Loucy (cell line): Measurements from ENCODE around the gene GLOD5.

Experiments
- EZH2phosphoT487 ChIP-seq: fragments of 200-600 bp; IDR thresholded peaks from 2 replicates; pipeline ENCODE4 v1.6.1; 2018; ENCODE audit warnings: antibody characterized with exemption, mild to moderate bottlenecking, moderate library complexity, borderline replicate concordance
- TF ChIP-seq, protein P1 (sequence below): fragments of 200-600 bp; sonication (generic); conservative IDR thresholded peaks from 2 replicates; pipeline ENCODE4 v1.5.1; 2014; ENCODE audit warnings: mild to moderate bottlenecking, antibody characterized with exemption, low read length

DNA sequence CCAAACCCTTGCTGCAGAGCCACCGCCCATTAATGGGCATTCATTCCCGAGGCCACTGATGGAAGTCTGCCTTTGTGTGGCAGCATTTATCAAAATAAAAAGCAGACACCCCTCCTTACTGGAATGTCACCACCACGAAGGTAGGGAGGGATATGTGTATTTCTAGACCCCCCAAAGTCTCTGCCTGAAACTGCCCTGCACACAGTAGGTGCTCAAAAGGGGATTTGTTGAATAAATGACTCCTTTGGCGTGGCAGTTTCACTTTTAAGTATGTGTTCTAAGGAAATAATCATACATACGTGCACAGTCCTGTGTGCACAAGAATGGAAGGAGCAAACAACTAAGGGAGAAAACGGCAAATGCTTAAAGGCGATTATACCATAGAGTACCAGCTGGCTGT lies 23.6 kb upstream of the GLOD5 start:
- TF ChIP-seq, protein P1, sequence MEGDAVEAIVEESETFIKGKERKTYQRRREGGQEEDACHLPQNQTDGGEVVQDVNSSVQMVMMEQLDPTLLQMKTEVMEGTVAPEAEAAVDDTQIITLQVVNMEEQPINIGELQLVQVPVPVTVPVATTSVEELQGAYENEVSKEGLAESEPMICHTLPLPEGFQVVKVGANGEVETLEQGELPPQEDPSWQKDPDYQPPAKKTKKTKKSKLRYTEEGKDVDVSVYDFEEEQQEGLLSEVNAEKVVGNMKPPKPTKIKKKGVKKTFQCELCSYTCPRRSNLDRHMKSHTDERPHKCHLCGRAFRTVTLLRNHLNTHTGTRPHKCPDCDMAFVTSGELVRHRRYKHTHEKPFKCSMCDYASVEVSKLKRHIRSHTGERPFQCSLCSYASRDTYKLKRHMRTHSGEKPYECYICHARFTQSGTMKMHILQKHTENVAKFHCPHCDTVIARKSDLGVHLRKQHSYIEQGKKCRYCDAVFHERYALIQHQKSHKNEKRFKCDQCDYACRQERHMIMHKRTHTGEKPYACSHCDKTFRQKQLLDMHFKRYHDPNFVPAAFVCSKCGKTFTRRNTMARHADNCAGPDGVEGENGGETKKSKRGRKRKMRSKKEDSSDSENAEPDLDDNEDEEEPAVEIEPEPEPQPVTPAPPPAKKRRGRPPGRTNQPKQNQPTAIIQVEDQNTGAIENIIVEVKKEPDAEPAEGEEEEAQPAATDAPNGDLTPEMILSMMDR: no peak
- no peak for TF ChIP-seq EZH2phosphoT487
